ENCODE results near the gene FYN.

- TF ChIP-seq CTCF (conservative IDR thresholded peaks at IDR 0.05) (no peak), ZFX (IDR thresholded peaks at IDR 0.05) (no peak)
These were observed 115.9 kb downstream of the FYN start for GRCh38 chr6:111757342-111757741.

Data from C4-2B (cell line).